ENCODE measurements around the gene F12. TPM values are rescaled to one million over a fixed set of nuclear protein-coding genes. Genes with fewer than 3 reads are reported as not detected.

The F12 gene
- total RNA-seq, 4 donors from 2014 or later: 0.51 to 2.0 (median 0.98) TPM; not detected in 1

- TF ChIP-seq CTCF (IDR thresholded peaks at IDR 0.05; ENCODE audit: low read depth): no peak
Observed at GRCh38 chr5:177455036-177455660, 45.8 kb upstream of the F12 start.

- TF ChIP-seq CTCF (IDR thresholded peaks at IDR 0.05; ENCODE audit: low read depth): no peak
Observed at GRCh38 chr5:177454397-177455035, 45.2 kb upstream of the F12 start.

GRCh38 chr5:177453852-177454396, 44.6 kb upstream of the F12 start:
- TF ChIP-seq CTCF (IDR thresholded peaks at IDR 0.05; ENCODE audit: low read depth): no peak

- TF ChIP-seq CTCF (IDR thresholded peaks at IDR 0.05; ENCODE audit: low read depth): no peak
Observed at GRCh38 chr5:177452688-177453638, 43.6 kb upstream of the F12 start.

- TF ChIP-seq CTCF (IDR thresholded peaks at IDR 0.05; ENCODE audit: low read depth): no peak
Observed at GRCh38 chr5:177450667-177451424, 41.5 kb upstream of the F12 start.

GRCh38 chr5:177449140-177450061, 40.0 kb upstream of the F12 start:
- TF ChIP-seq CTCF (IDR thresholded peaks at IDR 0.05; ENCODE audit: low read depth): no peak

All from subcutaneous adipose tissue (tissue), 4 donors.